Natural killer cell (primary cell): ENCODE measurements around the gene PSMD12. TPM values are rescaled to one million over a fixed set of nuclear protein-coding genes. Genes with fewer than 3 reads are reported as not detected.
"Not testable (repeated sequence)": the region's sequence is repeated elsewhere in the genome, so short reads cannot be mapped to it uniquely, and the experiment has no call there.

ENCODE experiments used
- ATAC-seq, 3 donors: fragments of 150-1000 bp in 2 of 3; fragments of 200-7000 bp in 1 of 3; cut with Tn5 transposase; 1 replicate in 1 of 3; 2 replicates in 2 of 3; pipeline ENCODE4 v1.10.0; 2021; ENCODE audit warnings: mild to moderate bottlenecking in 2 of 3, moderate library complexity in 2 of 3
- DNase-seq, 2 donors: peaks; one replicate each; pipeline versions ENCODE4 v3.0.0 to v3.0.0-alpha.2; 2013 to 2021; ENCODE audit warnings: mixed read lengths in 1 of 2
- H3K27ac ChIP-seq: one replicate; pipeline ENCODE4 v1.5.1; 2013; ENCODE audit warnings: mild to moderate bottlenecking, low read length
- H3K27me3 ChIP-seq: one replicate; pipeline ENCODE4 v1.6.1; 2013; ENCODE audit warnings: low read length; ENCODE audit not compliant: control insufficient read depth, insufficient read depth
- H3K36me3 ChIP-seq: one replicate; pipeline ENCODE4 v1.6.1; 2013; ENCODE audit warnings: low read length; ENCODE audit not compliant: control insufficient read depth, insufficient read depth
- H3K4me1 ChIP-seq: one replicate; pipeline ENCODE4 v1.6.1; 2013; ENCODE audit warnings: low read length; ENCODE audit not compliant: control insufficient read depth, insufficient read depth
- H3K4me3 ChIP-seq: one replicate; pipeline ENCODE4 v1.5.1; 2013; ENCODE audit warnings: low read length
- H3K9me3 ChIP-seq: one replicate; pipeline ENCODE4 v1.6.1; 2013; ENCODE audit warnings: low read length; ENCODE audit not compliant: control insufficient read depth, insufficient read depth
- H3K27ac Mint-ChIP-seq, 2 donors: one replicate each; pipeline ENCODE4 v1.8.0; 2022; ENCODE audit warnings: mild to moderate bottlenecking in 2 of 2, mixed read lengths in 2 of 2, moderate library complexity in 1 of 2
- H3K27me3 Mint-ChIP-seq, 2 donors: one replicate each; pipeline ENCODE4 v1.8.0; 2022; ENCODE audit warnings: low read depth in 2 of 2, mixed read lengths in 2 of 2
- H3K36me3 Mint-ChIP-seq: one replicate; pipeline ENCODE4 v1.8.0; 2022; ENCODE audit warnings: mixed read lengths
- H3K4me1 Mint-ChIP-seq, 2 donors: one replicate each; pipeline ENCODE4 v1.8.0; 2022; ENCODE audit warnings: mixed read lengths in 2 of 2
- H3K4me3 Mint-ChIP-seq: one replicate; pipeline ENCODE4 v1.8.0; 2022; ENCODE audit warnings: mild to moderate bottlenecking, moderate library complexity, mixed read lengths
- H3K9me3 Mint-ChIP-seq, 2 donors: one replicate each; pipeline ENCODE4 v1.8.0; 2022; ENCODE audit warnings: mixed read lengths in 2 of 2
- WGBS: methylation state at CpG from one replicate; pipeline ENCODE4 v1.1.7; 2013; ENCODE audit warnings: missing lambda C conversion rate; ENCODE audit not compliant: insufficient coverage; 5-methylcytosine and 5-hydroxymethylcytosine counted together
- intact Hi-C: fragments of 100-400 bp; cut with micrococcal nuclease; formaldehyde crosslinking; loops from one replicate; pipeline ENCODE4 v1.14.2; 2022
- total RNA-seq, 4 donors: library from RNA; stranded (reverse); fragments of 120-200 nt in 1 of 4; gene quantifications; one replicate each; pipeline versions ENCODE4 v1.2.3 to v1.2.4, GENCODE V29; 2013 to 2022
- TF ChIP-seq, protein P1 (sequence below): fragments of 200-600 bp; IDR thresholded peaks from one replicate; pipeline ENCODE4 v1.8.0; 2022; ENCODE audit warnings: antibody characterized with exemption

PSMD12 gene
- total RNA-seq, 3 donors from 2014 or later (not counting 1 experiment from before 2014, with no cell fraction given): 57.4 to 58.2 (median 58.0) TPM

DNA sequence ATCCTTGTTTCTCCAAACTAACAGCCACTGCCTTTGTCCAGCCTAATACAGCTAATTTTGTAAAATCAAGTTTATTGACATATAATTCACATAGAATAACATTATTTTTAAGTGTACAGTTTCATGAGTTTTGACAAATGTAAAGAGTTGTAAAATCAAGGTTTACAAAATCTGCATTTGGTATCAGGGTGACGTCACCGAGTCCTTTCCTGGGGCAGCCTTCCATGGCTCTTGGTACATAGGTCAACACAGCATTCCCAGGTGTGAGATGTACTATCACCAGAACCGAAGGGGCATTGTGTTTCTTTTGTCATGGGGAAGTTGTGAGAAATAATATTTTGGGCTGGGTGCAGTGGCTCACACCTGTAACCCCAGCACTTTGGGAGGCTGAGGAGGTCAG lies 42.9 kb downstream of the PSMD12 start:
- no peaks in the 10 kb centered on the region for H3K9me3 ChIP-seq
- H3K27me3 ChIP-seq: no peaks in the 10 kb centered on the region
- H3K27me3 Mint-ChIP-seq: no peaks in the 10 kb centered on the region
- H3K36me3 ChIP-seq: no peaks in the 10 kb centered on the region
- no peak overlapping the region for H3K4me3 ChIP-seq
- H3K36me3 Mint-ChIP-seq: no peaks in the 10 kb centered on the region
- WGBS: 95% methylated on average over 3 of the region's 3 CpGs
- ATAC-seq: no peak
- intact Hi-C loops: no loop called here
- H3K4me1 Mint-ChIP-seq: no peaks in the 10 kb centered on the region
- DNase-seq: no peak
- H3K4me1 ChIP-seq: no peaks in the 10 kb centered on the region
- H3K27ac ChIP-seq: no peak overlapping the region
- TF ChIP-seq, protein P1, sequence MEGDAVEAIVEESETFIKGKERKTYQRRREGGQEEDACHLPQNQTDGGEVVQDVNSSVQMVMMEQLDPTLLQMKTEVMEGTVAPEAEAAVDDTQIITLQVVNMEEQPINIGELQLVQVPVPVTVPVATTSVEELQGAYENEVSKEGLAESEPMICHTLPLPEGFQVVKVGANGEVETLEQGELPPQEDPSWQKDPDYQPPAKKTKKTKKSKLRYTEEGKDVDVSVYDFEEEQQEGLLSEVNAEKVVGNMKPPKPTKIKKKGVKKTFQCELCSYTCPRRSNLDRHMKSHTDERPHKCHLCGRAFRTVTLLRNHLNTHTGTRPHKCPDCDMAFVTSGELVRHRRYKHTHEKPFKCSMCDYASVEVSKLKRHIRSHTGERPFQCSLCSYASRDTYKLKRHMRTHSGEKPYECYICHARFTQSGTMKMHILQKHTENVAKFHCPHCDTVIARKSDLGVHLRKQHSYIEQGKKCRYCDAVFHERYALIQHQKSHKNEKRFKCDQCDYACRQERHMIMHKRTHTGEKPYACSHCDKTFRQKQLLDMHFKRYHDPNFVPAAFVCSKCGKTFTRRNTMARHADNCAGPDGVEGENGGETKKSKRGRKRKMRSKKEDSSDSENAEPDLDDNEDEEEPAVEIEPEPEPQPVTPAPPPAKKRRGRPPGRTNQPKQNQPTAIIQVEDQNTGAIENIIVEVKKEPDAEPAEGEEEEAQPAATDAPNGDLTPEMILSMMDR: no peak
- no peak overlapping the region for H3K27ac Mint-ChIP-seq
- no peak overlapping the region for H3K4me3 Mint-ChIP-seq
- H3K9me3 Mint-ChIP-seq: no peaks in the 10 kb centered on the region

DNA sequence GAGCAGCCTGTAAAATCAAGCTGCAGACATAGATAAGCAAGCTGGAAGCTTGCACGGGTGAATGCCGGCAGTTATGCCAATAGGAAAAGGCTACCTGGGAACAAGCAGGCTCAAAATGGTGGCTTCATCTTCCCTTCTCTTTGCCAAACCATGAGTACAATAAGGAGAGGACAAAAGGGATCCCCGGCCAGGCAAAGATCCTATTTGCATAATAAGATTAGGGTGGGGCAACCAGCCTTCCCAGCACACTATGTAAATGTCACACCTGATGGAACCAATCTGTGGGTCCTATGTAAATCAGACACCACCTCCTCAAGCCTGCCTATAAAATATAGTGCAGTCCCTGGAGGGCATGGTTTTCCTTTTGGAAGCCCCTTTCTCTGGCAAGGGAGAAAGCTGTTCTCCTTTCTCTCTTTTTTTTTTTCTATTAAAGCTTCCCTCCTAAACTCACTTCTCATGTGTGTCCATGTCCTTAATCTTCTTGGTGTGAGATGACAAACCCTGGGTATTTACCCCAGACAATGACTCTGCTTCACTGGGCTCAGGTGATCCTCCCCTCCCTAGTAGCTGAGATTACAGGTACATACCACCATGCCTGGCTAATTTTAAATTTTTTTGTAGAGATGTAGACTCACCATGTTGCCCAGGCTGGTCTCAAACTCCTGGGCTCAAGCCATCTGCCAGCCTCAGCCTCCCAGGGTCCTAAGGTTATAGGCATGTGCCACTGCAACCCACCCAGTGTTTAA lies 44.2 kb downstream of the PSMD12 start:
- Mint-ChIP-seq H3K27ac (no peak overlapping the region), H3K4me1 (no peaks in the 10 kb centered on the region), H3K36me3 (no peaks in the 10 kb centered on the region), H3K4me3 (no peak overlapping the region), H3K27me3 (no peaks in the 10 kb centered on the region), H3K9me3 (no peaks in the 10 kb centered on the region)
- WGBS: 58% methylated on average over 3 of the region's 3 CpGs
- DNase-seq (no peak), ATAC-seq (no peak)
- Histone ChIP-seq H3K27ac (no peak overlapping the region), H3K4me3 (no peak overlapping the region), H3K36me3 (no peaks in the 10 kb centered on the region), H3K4me1 (no peaks in the 10 kb centered on the region), H3K27me3 (no peaks in the 10 kb centered on the region), H3K9me3 (no peaks in the 10 kb centered on the region)
- intact Hi-C loops: no loop called here
- TF ChIP-seq, protein P1: no peak

DNA sequence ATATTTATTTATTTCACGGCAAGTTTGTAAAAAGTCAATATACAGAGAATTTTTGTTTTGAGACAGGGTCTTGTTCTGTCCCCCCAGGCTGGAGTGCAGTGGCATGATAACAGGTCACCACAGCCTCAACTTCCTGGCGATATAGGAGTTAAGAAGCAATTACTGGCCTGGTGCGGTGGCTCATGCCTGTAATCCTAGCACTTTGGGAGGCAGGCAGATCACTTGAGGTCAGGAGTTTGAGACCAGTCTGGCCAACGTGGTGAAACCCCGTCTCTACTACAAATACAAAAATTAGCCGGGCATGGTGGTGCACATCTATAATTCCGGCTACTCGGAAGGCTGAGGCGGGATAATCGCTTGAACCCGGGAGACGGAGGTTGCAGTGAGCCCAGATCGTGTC lies 44.9 kb downstream of the PSMD12 start:
- H3K4me1 Mint-ChIP-seq, H3K4me3 ChIP-seq, ATAC-seq, H3K36me3 Mint-ChIP-seq, H3K4me3 Mint-ChIP-seq, H3K4me1 ChIP-seq, H3K9me3 ChIP-seq, intact Hi-C loops, H3K27ac ChIP-seq, H3K27me3 ChIP-seq, H3K36me3 ChIP-seq, H3K27me3 Mint-ChIP-seq, H3K9me3 Mint-ChIP-seq, DNase-seq, H3K27ac Mint-ChIP-seq: not testable (repeated sequence)
- WGBS: 90% methylated on average over 13 of the region's 13 CpGs

DNA sequence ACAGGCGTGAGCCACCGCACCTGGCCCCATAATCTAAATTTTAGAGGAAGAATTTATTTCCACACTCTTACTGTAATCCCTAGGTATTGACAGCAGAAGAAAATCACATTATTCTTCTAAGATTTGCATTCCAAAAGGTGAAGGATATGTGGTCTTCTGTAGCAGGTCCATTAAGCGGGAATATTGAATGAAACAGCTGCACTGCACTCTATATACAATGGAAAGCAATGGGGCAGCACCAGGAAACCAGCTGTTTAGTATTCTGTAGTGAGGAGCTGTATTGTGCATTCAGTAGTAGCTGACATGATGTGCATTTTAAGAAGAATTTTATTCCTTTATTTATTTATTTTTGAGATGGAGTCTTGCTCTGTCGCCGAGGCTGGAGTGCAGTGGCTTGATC lies 49.6 kb downstream of the PSMD12 start:
- Histone ChIP-seq H3K9me3 (no peaks in the 10 kb centered on the region), H3K27ac (no peak overlapping the region), H3K27me3 (no peaks in the 10 kb centered on the region), H3K36me3 (no peaks in the 10 kb centered on the region), H3K4me3 (no peak overlapping the region), H3K4me1 (no peaks in the 10 kb centered on the region)
- Mint-ChIP-seq H3K4me1 (no peaks in the 10 kb centered on the region), H3K27me3 (no peaks in the 10 kb centered on the region), H3K36me3 (no peaks in the 10 kb centered on the region), H3K4me3 (no peak overlapping the region), H3K27ac (no peak overlapping the region), H3K9me3 (no peaks in the 10 kb centered on the region)
- DNase-seq (no peak), ATAC-seq (no peak)
- 91% methylated on average over 4 of the region's 5 CpGs for WGBS
- intact Hi-C loops: no loop called here
- TF ChIP-seq, protein P1: no peak
